ENCODE results near the gene CALCOCO2.

The CALCOCO2 gene

GRCh38 chr17:48830840-48831548, at the start of gene CALCOCO2:
TSS of gene CALCOCO2 (plus strand) at chr17:48831035. CDS start at chr17:48841708, 10,673 bp downstream.
- TF ChIP-seq CTCF (IDR thresholded peaks at IDR 0.05; ENCODE audit: low read length) = no peak
- no peak for TF ChIP-seq EZH2 (IDR thresholded peaks at IDR 0.05; ENCODE audit: borderline replicate concordance, low read length)
- Histone ChIP-seq H3K79me2 (ENCODE audit: insufficient read depth, low read length) (no peaks in the 10 kb centered on the region), H3K27me3 (ENCODE audit: insufficient read depth, low read length) (no peaks in the 10 kb centered on the region), H3K4me3 (ENCODE audit: low read depth, low read length, poor library complexity, severe bottlenecking) (peak within 1 kb of the TSS; percentile 79), H3K27ac (ENCODE audit: low read depth, low read length, poor library complexity, severe bottlenecking) (no peak within 1 kb of the TSS), H4K20me1 (ENCODE audit: insufficient read depth, low read length) (0 out of 2 replicates have a peak, but pooled peaks cover 2% of the 10 kb centered on the region), H3F3A (ENCODE audit: insufficient read depth, low read length) (no peaks in the 10 kb centered on the region), H3K9ac (ENCODE audit: low read length) (peak within 1 kb of the TSS; percentile 69), H3K4me2 (ENCODE audit: low read length) (peak within 1 kb of the TSS; percentile 70), H3K4me1 (ENCODE audit: insufficient read depth, low read length, severe bottlenecking) (peaks cover 5% of the 10 kb centered on the region), H3K9me3 (ENCODE audit: low read length) (no peaks in the 10 kb centered on the region), H3K36me3 (ENCODE audit: insufficient read depth, low read length) (no peaks in the 10 kb centered on the region), H3K9me2 (ENCODE audit: low read depth, low read length) (no peaks in the 10 kb centered on the region), H2AFZ (ENCODE audit: low read length) (peak within 1 kb of the TSS; percentile 11)

GRCh38 chr17:48787828-48788227, 43.0 kb upstream of the CALCOCO2 start:
- Histone ChIP-seq H3K9me2 (ENCODE audit: low read depth, low read length) (no peaks in the 10 kb centered on the region), H3K27me3 (ENCODE audit: insufficient read depth, low read length) (peaks cover 11% of the 10 kb centered on the region; the same call in 1 of the 2 replicates)

GRCh38 chr17:48790607-48791127, 40.2 kb upstream of the CALCOCO2 start:
- no peaks in the 10 kb centered on the region for H4K20me1 ChIP-seq (ENCODE audit: insufficient read depth, low read length)
- H3K9me2 ChIP-seq (ENCODE audit: low read depth, low read length) = no peaks in the 10 kb centered on the region
- no peaks in the 10 kb centered on the region for H3K4me1 ChIP-seq (ENCODE audit: insufficient read depth, low read length, severe bottlenecking)
- H3K9ac ChIP-seq (ENCODE audit: low read length) = no peak overlapping the region
- H3K27ac ChIP-seq (ENCODE audit: low read depth, low read length, poor library complexity, severe bottlenecking) = no peak overlapping the region
- no peak overlapping the region for H3K4me2 ChIP-seq (ENCODE audit: low read length)
- no peak overlapping the region for H2AFZ ChIP-seq (ENCODE audit: low read length)
- H3K4me3 ChIP-seq (ENCODE audit: low read depth, low read length, poor library complexity, severe bottlenecking) = no peak overlapping the region
- no peaks in the 10 kb centered on the region for H3K9me3 ChIP-seq (ENCODE audit: low read length)
- H3K36me3 ChIP-seq (ENCODE audit: insufficient read depth, low read length) = no peaks in the 10 kb centered on the region
- TF ChIP-seq EZH2 (IDR thresholded peaks at IDR 0.05; ENCODE audit: borderline replicate concordance, low read length) (no peak), CTCF (IDR thresholded peaks at IDR 0.05; ENCODE audit: low read length) (no peak)
- peaks cover 14% of the 10 kb centered on the region; the same call in 1 of the 2 replicates for H3K27me3 ChIP-seq (ENCODE audit: insufficient read depth, low read length)
- H3F3A ChIP-seq (ENCODE audit: insufficient read depth, low read length) = no peaks in the 10 kb centered on the region
- no peaks in the 10 kb centered on the region for H3K79me2 ChIP-seq (ENCODE audit: insufficient read depth, low read length)

More at GRCh38 chr17:48787828-48788227, 43.0 kb upstream of the CALCOCO2 start:
- H4K20me1 ChIP-seq (ENCODE audit: insufficient read depth, low read length) = no peaks in the 10 kb centered on the region
- H3F3A ChIP-seq (ENCODE audit: insufficient read depth, low read length) = no peaks in the 10 kb centered on the region
- no peak overlapping the region for H3K4me2 ChIP-seq (ENCODE audit: low read length)
- H3K4me1 ChIP-seq (ENCODE audit: insufficient read depth, low read length, severe bottlenecking) = no peaks in the 10 kb centered on the region
- H3K9me3 ChIP-seq (ENCODE audit: low read length) = no peaks in the 10 kb centered on the region
- no peak overlapping the region for H3K27ac ChIP-seq (ENCODE audit: low read depth, low read length, poor library complexity, severe bottlenecking)
- H3K36me3 ChIP-seq (ENCODE audit: insufficient read depth, low read length) = no peaks in the 10 kb centered on the region
- H3K79me2 ChIP-seq (ENCODE audit: insufficient read depth, low read length) = no peaks in the 10 kb centered on the region
- H3K4me3 ChIP-seq (ENCODE audit: low read depth, low read length, poor library complexity, severe bottlenecking) = no peak overlapping the region
- no peak overlapping the region for H3K9ac ChIP-seq (ENCODE audit: low read length)
- H2AFZ ChIP-seq (ENCODE audit: low read length) = no peak overlapping the region
- TF ChIP-seq EZH2 (IDR thresholded peaks at IDR 0.05; ENCODE audit: borderline replicate concordance, low read length) (no peak), CTCF (IDR thresholded peaks at IDR 0.05; ENCODE audit: low read length) (no peak)
